Mucosa of descending colon (tissue), 3 donors: ENCODE data around the gene HHIP. TPM values are rescaled to one million over a fixed set of nuclear protein-coding genes. Genes with fewer than 3 reads are reported as not detected.

ENCODE experiments used
- ATAC-seq: fragments of 200-7000 bp; cut with Tn5 transposase; one replicate; pipeline ENCODE4 v1.9.1; 2020; ENCODE audit warnings: mild to moderate bottlenecking, moderate library complexity
- DNase-seq, 3 donors: peaks; one replicate each; pipeline ENCODE4 v3.0.0-alpha.2; 2020
- H3K36me3 ChIP-seq: fragments of 200-600 bp; one replicate; pipeline ENCODE4 v1.8.0; 2021; ENCODE audit warnings: low read depth, mild to moderate bottlenecking
- H3K4me1 ChIP-seq: fragments of 200-600 bp; one replicate; pipeline ENCODE4 v1.8.0; 2021; ENCODE audit warnings: low read depth, mild to moderate bottlenecking
- H3K4me3 ChIP-seq: fragments of 200-600 bp; one replicate; pipeline ENCODE4 v1.8.0; 2021; ENCODE audit warnings: mild to moderate bottlenecking
- H3K9me3 ChIP-seq: fragments of 200-600 bp; one replicate; pipeline ENCODE4 v1.8.0; 2021; ENCODE audit warnings: mild to moderate bottlenecking
- intact Hi-C, 2 donors: fragments of 100-400 bp; cut with DNase I in 1 of 2; cut with micrococcal nuclease in 1 of 2; formaldehyde crosslinking; loops; one replicate each; pipeline versions ENCODE4 v1.11.0 to v1.11.1; 2022; cut with DNase I, micrococcal nuclease
- total RNA-seq, 3 donors: library from RNA; stranded (reverse); fragmentation: NEBNext Ultra II Directional in 2 of 3; extraction: Animal tissue kit (Norgen Biotek cat#: 25700) in 2 of 3; gene quantifications; one replicate each; pipeline versions ENCODE4 v1.2.1 to v1.2.4, GENCODE V29; 2021 to 2023
- TF ChIP-seq, protein P1 (sequence below): fragments of 200-600 bp; IDR thresholded peaks from one replicate; pipeline ENCODE4 v1.8.0; 2022; ENCODE audit warnings: antibody characterized with exemption, mild to moderate bottlenecking
- donor health status: DM: no; HTN: no; CAD: no; lungs with moderate emphysema.
- donor health status: DM: no; HTN: no; CAD: no.
- donor health status: DM: no; HTN: yes; CAD: no.

HHIP gene
- total RNA-seq, 3 donors from 2014 or later = 2.4 to 5.5 (median 2.7) TPM

DNA sequence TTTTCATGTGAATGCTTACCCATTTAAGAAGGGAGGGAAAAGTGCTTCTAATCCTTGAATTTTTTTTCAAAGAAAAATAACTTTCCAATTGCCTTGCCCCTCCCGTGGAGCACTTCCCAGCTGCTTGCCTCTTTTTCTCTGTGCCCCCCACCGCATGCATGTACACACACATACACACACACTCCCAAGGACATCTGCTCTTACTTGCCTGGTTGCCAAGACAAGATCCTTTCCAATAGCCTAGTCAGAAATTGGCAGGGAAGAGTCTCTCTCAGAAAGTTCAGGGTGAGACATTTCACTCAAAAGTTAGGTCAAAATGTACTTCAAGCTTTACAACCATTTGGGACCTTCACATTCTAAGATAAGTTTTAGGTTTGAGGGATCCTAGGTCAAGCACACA is 10.9 kb downstream of the HHIP start:
- ATAC-seq (no peak), DNase-seq (no peak)
- Histone ChIP-seq H3K9me3 (no peaks in the 10 kb centered on the region), H3K4me3 (no peak overlapping the region), H3K4me1 (peaks cover 4% of the 10 kb centered on the region), H3K36me3 (no peaks in the 10 kb centered on the region)
- intact Hi-C loops = no loop called here
- TF ChIP-seq, protein P1, sequence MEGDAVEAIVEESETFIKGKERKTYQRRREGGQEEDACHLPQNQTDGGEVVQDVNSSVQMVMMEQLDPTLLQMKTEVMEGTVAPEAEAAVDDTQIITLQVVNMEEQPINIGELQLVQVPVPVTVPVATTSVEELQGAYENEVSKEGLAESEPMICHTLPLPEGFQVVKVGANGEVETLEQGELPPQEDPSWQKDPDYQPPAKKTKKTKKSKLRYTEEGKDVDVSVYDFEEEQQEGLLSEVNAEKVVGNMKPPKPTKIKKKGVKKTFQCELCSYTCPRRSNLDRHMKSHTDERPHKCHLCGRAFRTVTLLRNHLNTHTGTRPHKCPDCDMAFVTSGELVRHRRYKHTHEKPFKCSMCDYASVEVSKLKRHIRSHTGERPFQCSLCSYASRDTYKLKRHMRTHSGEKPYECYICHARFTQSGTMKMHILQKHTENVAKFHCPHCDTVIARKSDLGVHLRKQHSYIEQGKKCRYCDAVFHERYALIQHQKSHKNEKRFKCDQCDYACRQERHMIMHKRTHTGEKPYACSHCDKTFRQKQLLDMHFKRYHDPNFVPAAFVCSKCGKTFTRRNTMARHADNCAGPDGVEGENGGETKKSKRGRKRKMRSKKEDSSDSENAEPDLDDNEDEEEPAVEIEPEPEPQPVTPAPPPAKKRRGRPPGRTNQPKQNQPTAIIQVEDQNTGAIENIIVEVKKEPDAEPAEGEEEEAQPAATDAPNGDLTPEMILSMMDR = no peak

DNA sequence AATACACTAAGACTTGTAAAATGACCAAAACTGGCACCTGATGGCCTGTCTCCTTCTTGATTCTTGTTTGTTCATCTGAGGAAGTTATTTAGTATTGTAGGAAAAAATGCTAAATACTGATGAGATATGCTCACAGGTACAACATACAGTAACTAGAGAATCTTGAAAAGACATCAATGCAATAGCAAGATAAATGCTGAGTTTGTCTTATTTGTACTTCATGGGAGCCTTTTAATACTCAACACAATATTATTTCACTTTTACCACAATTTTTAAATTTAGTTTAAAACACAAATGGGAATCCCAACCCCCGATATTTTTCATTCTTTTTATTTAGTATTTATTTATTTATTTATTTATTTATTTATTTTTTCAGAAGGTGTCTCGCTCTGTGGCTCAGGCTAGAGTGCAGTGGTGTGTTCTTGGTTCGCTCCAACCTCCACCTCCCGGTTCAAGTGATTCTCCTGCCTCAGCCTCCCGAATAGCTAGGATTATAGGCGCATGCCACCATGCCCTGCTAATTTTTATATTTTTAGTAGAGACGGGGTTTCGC is 12.1 kb downstream of the HHIP start:
- DNase-seq (no peak), ATAC-seq (no peak)
- Histone ChIP-seq H3K9me3 (no peaks in the 10 kb centered on the region), H3K4me3 (no peak overlapping the region), H3K36me3 (no peaks in the 10 kb centered on the region), H3K4me1 (peaks cover 4% of the 10 kb centered on the region)
- intact Hi-C loops = no loop called here
- TF ChIP-seq, protein P1 = no peak

DNA sequence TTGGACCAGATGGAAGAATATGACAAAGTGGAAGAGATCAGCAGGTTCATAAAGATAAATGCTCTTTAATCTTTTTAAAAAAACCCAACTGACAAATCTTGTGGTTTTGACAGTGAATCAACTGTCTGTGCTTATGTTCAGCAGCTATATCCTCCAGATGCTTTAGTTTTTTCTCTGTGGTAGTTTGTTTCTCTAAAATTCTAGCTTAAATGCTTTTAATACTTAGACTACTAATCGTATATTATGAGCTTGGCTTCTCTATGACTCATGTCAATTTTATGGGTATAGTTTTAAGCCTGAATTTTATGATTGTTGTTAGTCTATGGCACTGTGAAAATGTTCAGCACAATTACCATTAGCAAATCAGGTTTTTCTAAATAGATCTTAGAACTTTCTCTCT is 12.9 kb downstream of the HHIP start:
- Histone ChIP-seq H3K4me3 (no peak overlapping the region), H3K4me1 (peaks cover 4% of the 10 kb centered on the region), H3K36me3 (no peaks in the 10 kb centered on the region), H3K9me3 (no peaks in the 10 kb centered on the region)
- TF ChIP-seq, protein P1 = no peak
- DNase-seq = no peak
- intact Hi-C loops = no loop called here
- no peak for ATAC-seq

DNA sequence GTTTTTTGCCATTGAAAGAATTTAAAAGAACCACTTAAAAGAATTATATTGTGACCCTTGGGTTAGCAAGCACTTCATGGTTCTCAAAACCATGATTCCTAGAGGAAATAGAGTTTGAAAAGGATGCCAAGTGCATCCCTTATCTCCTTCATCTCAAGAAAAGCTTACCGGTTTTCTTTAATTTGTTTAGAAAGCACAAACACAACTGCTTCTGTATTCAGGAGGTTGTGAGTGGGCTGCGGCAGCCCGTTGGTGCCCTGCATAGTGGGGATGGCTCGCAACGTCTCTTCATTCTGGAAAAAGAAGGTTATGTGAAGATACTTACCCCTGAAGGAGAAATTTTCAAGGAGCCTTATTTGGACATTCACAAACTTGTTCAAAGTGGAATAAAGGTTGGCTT is 13.5 kb downstream of the HHIP start:
- H3K4me3 ChIP-seq = no peak overlapping the region
- DNase-seq = no peak
- no peaks in the 10 kb centered on the region for H3K9me3 ChIP-seq
- no peaks in the 10 kb centered on the region for H3K36me3 ChIP-seq
- H3K4me1 ChIP-seq = peaks cover 4% of the 10 kb centered on the region
- intact Hi-C loops = no loop called here
- ATAC-seq = no peak
- TF ChIP-seq, protein P1 = no peak

DNA sequence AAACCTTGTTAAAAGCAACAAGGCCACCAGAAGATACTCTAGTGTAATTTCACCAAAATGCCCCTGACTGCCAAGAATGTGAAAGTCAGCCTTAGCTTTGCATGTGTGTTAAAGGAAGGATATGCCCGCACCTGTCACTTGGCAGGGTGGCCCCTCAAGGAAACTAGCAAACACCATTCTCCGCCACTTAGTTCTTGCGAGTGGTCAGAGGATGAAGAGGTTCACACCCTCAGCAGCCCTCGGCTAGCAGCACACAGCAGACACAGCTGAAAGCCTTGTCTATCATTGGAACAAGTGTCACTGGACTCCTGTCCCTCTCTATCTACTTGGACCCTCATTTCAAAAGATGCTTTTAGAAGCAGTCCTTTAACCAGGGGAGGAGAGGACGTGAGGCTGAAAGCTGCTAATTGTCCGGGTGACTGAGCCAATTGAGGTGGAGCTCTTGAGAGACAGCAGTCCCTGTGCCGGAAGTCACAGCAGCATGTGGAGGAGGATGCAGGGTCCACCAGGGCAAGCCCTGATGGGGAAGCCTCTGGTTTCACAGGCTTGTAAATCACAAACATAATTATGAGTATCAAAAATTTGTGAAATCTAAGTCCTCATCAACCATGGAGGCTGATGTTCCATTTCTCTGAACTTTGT is 18.0 kb downstream of the HHIP start:
- TF ChIP-seq, protein P1 = no peak
- ATAC-seq = no peak
- H3K4me1 ChIP-seq = peaks cover 7% of the 10 kb centered on the region
- H3K4me3 ChIP-seq = no peak overlapping the region
- no peaks in the 10 kb centered on the region for H3K36me3 ChIP-seq
- no peaks in the 10 kb centered on the region for H3K9me3 ChIP-seq
- DNase-seq = no peak
- intact Hi-C loops = no loop called here
